HepG2 (cell line): ENCODE data around the gene ARHGAP15. TPM values are rescaled to one million over a fixed set of nuclear protein-coding genes. Genes with fewer than 3 reads are reported as not detected.

Experiments
- ATAC-seq: fragments of 200-7000 bp; cut with Tn5 transposase; 3 replicates; pipeline ENCODE4 v1.9.1; 2020; ENCODE audit warnings: mild to moderate bottlenecking, moderate library complexity
- BruUV-seq: library from RNA; stranded (reverse); fragments of 400-500 nt; replicated peaks from 2 replicates; lab custom pipeline; 2021; lab: Mats Ljungman, UMichigan
- CTCF ChIA-PET: fragments of 300-600 bp; formaldehyde crosslinking; extraction: SDS; loops from one replicate; lab custom pipeline; 2021; ENCODE audit warnings: low total read pairs, inconsistent platforms, low intra/inter-chr PET ratio; lab: Yijun Ruan, JAX
- POLR2A ChIA-PET: fragments of 350-600 bp; sonication (Branson Sonifier 250); formaldehyde crosslinking; loops from one replicate; lab custom pipeline; 2020; ENCODE audit warnings: antibody characterized with exemption, inconsistent platforms; lab: Yijun Ruan, JAX
- DNase-seq: peaks from one replicate; pipeline ENCODE4 v3.0.0-alpha.2; 2015; ENCODE audit warnings: low spot score
- FAIRE-seq: peaks from 3 replicates; lab custom pipeline; 2011; peaks lifted over from hg19 to GRCh38; lab: Jason Lieb, UNC
- H2AFZ ChIP-seq: one replicate; pipeline ENCODE4 v1.6.1; 2011; ENCODE audit warnings: low read length, inconsistent platforms
- H3K27ac ChIP-seq: fragments of 300-600 bp; 3 replicates; pipeline ENCODE4 v1.8.0; 2011; ENCODE audit warnings: mixed run types, mild to moderate bottlenecking, mixed read lengths, low read length, inconsistent platforms; ENCODE audit not compliant: insufficient read depth; ENCODE audit errors: extremely low read length
- H3K27me3 ChIP-seq, 2 experiments: fragments of 200-600 bp in 1 of 2; 2 replicates in 1 of 2; 3 replicates in 1 of 2; pipeline versions ENCODE4 v1.6.0 to v1.8.0; 2011; ENCODE audit warnings: low read length in 2 of 2, mild to moderate bottlenecking in 2 of 2, moderate library complexity in 2 of 2, inconsistent platforms in 1 of 2; ENCODE audit not compliant: insufficient read depth in 2 of 2, control insufficient read depth in 1 of 2
- H3K36me3 ChIP-seq, 2 experiments: fragments of 200-600 bp in 1 of 2; replicated peaks in 1 of 2; 2 replicates in 1 of 2; 3 replicates in 1 of 2; pipeline versions ENCODE4 v1.5.1 to v1.8.0; 2011; ENCODE audit warnings: low read length in 2 of 2, inconsistent platforms in 1 of 2; ENCODE audit not compliant: insufficient read depth in 2 of 2, control insufficient read depth in 1 of 2
- H3K4me1 ChIP-seq: 2 replicates; pipeline ENCODE4 v1.5.1; 2012; ENCODE audit warnings: low read length, inconsistent platforms; ENCODE audit not compliant: insufficient read depth
- H3K4me2 ChIP-seq: 2 replicates; pipeline ENCODE4 v1.6.0; 2011; ENCODE audit warnings: low read depth, low read length, inconsistent platforms
- H3K4me3 ChIP-seq, 3 experiments: fragments of 200-600 bp in 1 of 3; sonication (generic), shearing (Covaris generic) in 1 of 3; replicated peaks in 1 of 3; 2 replicates each; pipeline ENCODE4 v1.5.1; 2011 to 2016; ENCODE audit warnings: low read length in 3 of 3, inconsistent platforms in 2 of 3, low read depth in 2 of 3, mild to moderate bottlenecking in 2 of 3, control low read depth in 1 of 3, mixed read lengths in 1 of 3; ENCODE audit not compliant: insufficient read depth in 1 of 3
- H3K79me2 ChIP-seq: one replicate; pipeline ENCODE4 v1.6.1; 2011; ENCODE audit warnings: low read length, inconsistent platforms; ENCODE audit not compliant: insufficient read depth
- H3K9ac ChIP-seq: 2 replicates; pipeline ENCODE4 v1.6.0; 2011; ENCODE audit warnings: mild to moderate bottlenecking, low read depth, low read length, inconsistent platforms; ENCODE audit not compliant: insufficient read depth
- H3K9me3 ChIP-seq: 2 replicates; pipeline ENCODE4 v1.5.1; 2012; ENCODE audit warnings: mild to moderate bottlenecking, low read length
- H4K20me1 ChIP-seq: 2 replicates; pipeline ENCODE4 v1.6.0; 2011; ENCODE audit warnings: inconsistent platforms, mild to moderate bottlenecking, low read length, moderate library complexity; ENCODE audit not compliant: insufficient read depth
- ATAD3A ChIP-seq: sonication (generic); formaldehyde crosslinking; IDR thresholded peaks from 2 replicates; pipeline ENCODE4 v1.4.0; 2020; ENCODE audit warnings: missing genetic modification reagents
- HMG20A ChIP-seq: IDR thresholded peaks from 2 replicates; pipeline ENCODE4 v1.6.1; 2016; ENCODE audit warnings: borderline replicate concordance
- MATR3 ChIP-seq: sonication (generic); formaldehyde crosslinking; IDR thresholded peaks from 2 replicates; pipeline ENCODE4 v1.4.0; 2020; ENCODE audit warnings: missing genetic modification reagents
- SALL1 ChIP-seq: sonication (generic); formaldehyde crosslinking; IDR thresholded peaks from 2 replicates; pipeline ENCODE4 v1.8.0; 2022; ENCODE audit warnings: mild to moderate bottlenecking, missing genetic modification reagents
- SPEN ChIP-seq: sonication (generic); formaldehyde crosslinking; IDR thresholded peaks from 2 replicates; pipeline ENCODE4 v1.5.1; 2020; ENCODE audit warnings: low read depth, mild to moderate bottlenecking, missing genetic modification reagents
- THAP9 ChIP-seq: sonication (generic); formaldehyde crosslinking; IDR thresholded peaks from 2 replicates; pipeline ENCODE4; 2020; ENCODE audit warnings: missing genetic modification reagents, mild to moderate bottlenecking, borderline replicate concordance
- UBTF ChIP-seq: sonication (generic); formaldehyde crosslinking; IDR thresholded peaks from 2 replicates; pipeline ENCODE4 v1.4.0; 2020; ENCODE audit warnings: mild to moderate bottlenecking, missing genetic modification reagents
- ZBTB4 ChIP-seq: sonication (generic); formaldehyde crosslinking; IDR thresholded peaks from 2 replicates; pipeline ENCODE4 v1.4.0; 2020; ENCODE audit warnings: missing genetic modification reagents, mild to moderate bottlenecking, borderline replicate concordance
- ZMYM4 ChIP-seq: sonication (generic); formaldehyde crosslinking; IDR thresholded peaks from 2 replicates; pipeline ENCODE4 v1.8.1; 2023; ENCODE audit warnings: mild to moderate bottlenecking, missing genetic modification reagents
- ZNF234 ChIP-seq: sonication (generic); formaldehyde crosslinking; conservative IDR thresholded peaks from 2 replicates; pipeline ENCODE4 v1.5.1; 2020; ENCODE audit warnings: mild to moderate bottlenecking, missing genetic modification reagents
- ZNF556 ChIP-seq: sonication (generic); formaldehyde crosslinking; IDR thresholded peaks from 2 replicates; pipeline ENCODE4 v1.4.0; 2020; ENCODE audit warnings: mild to moderate bottlenecking, missing genetic modification reagents, borderline replicate concordance
- ZNF724P ChIP-seq: sonication (generic); formaldehyde crosslinking; IDR thresholded peaks from 2 replicates; pipeline ENCODE4 v1.8.0; 2022; ENCODE audit warnings: missing genetic modification reagents, borderline replicate concordance
- ZNF740 ChIP-seq: sonication (generic); formaldehyde crosslinking; IDR thresholded peaks from 2 replicates; pipeline ENCODE4 v1.4.0; 2020; ENCODE audit warnings: missing genetic modification reagents
- ZNF777 ChIP-seq: sonication (generic); formaldehyde crosslinking; IDR thresholded peaks from 2 replicates; pipeline ENCODE4 v1.4.0; 2020; ENCODE audit warnings: missing genetic modification reagents
- ZNF83 ChIP-seq: sonication (generic); formaldehyde crosslinking; IDR thresholded peaks from 2 replicates; pipeline ENCODE4 v1.4.0; 2020; ENCODE audit warnings: missing genetic modification reagents, mild to moderate bottlenecking, borderline replicate concordance
- WGBS: methylation state at CpG from one replicate; pipeline ENCODE4 v1.1.6; 2017; ENCODE audit warnings: low lambda C conversion rate; 5-methylcytosine and 5-hydroxymethylcytosine counted together
- in situ Hi-C: cut with HindIII; loops from 2 replicates; pipeline ENCODE4 v1.10.0; 2017; ENCODE audit warnings: low pct_unique_long_range_greater_than_20kb; ENCODE audit not compliant: extremely low pct_ligation_motif_present
- intact Hi-C: fragments of 100-400 bp; cut with micrococcal nuclease; formaldehyde crosslinking; loops from one replicate; pipeline ENCODE4 v1.10.0; 2022; ENCODE audit not compliant: unreplicated experiment
- polyA plus RNA-seq, 8 experiments: library from polyadenylated mRNA; depleted of rRNA in 3 of 8; stranded (reverse) in 7 of 8; unstranded in 1 of 8; fragments of >200 nt; fragmentation: Illumina TruSeq in 4 of 8; extraction: Trizol in 4 of 8; gene quantifications; 2 replicates each; pipeline versions ENCODE4 v1.2.1 to v1.2.3, GENCODE V29; 2011 to 2016; ENCODE audit warnings: low read depth in 4 of 8, missing spikeins in 1 of 8, mixed read lengths in 1 of 8; ENCODE audit not compliant: insufficient read depth in 1 of 8
- total RNA-seq, 5 experiments: library from RNA; depleted of rRNA; stranded (reverse); fragments of >200 nt; fragmentation: Illumina TruSeq; extraction: Trizol; gene quantifications; 2 replicates each; pipeline ENCODE4 v1.2.3, GENCODE V29; 2016; ENCODE audit warnings: low read depth in 1 of 5

The ARHGAP15 gene
- total and polyA plus RNA-seq, 2 of the 13 experiments (the other 11 are each of a cell fraction or from before 2014, with no cell fraction given), result 0.04 TPM; not detected in 1

- no peak overlapping the region for H3K27ac ChIP-seq
- ChIA-PET CTCF (no interaction called here), POLR2A (no interaction called here)
- H3K79me2 ChIP-seq, result no peaks in the 10 kb centered on the region
- no peak overlapping the region for H3K4me2 ChIP-seq
- intact Hi-C loops, result no loop called here
- in situ Hi-C loops, result no loop called here
- H2AFZ ChIP-seq, result no peak overlapping the region
- H3K4me1 ChIP-seq, result no peaks in the 10 kb centered on the region
- 8% methylated on average over 6 of the region's 6 CpGs for WGBS
- ATAC-seq (no peak), FAIRE-seq (no peak), DNase-seq (no peak)
- no peak overlapping the region for H3K4me3 ChIP-seq
- BruUV-seq, result no TSS peak
- no peaks in the 10 kb centered on the region for H4K20me1 ChIP-seq
- H3K36me3 ChIP-seq, result no peaks in the 10 kb centered on the region
- H3K9me3 ChIP-seq, result no peaks in the 10 kb centered on the region
- H3K27me3 ChIP-seq, result no peaks in the 10 kb centered on the region
- no peak overlapping the region for H3K9ac ChIP-seq
- TF ChIP-seq ZNF724P (no peak), SPEN (no peak), SALL1 (CRISPR knock-in tag) (no peak), ATAD3A (CRISPR knock-in tag) (no peak), ZBTB4 (CRISPR knock-in tag) (no peak), UBTF (no peak), MATR3 (no peak), ZNF777 (CRISPR knock-in tag) (no peak), ZMYM4 (no peak), ZNF234 (no peak), HMG20A (CRISPR knock-in tag) (no peak), ZNF556 (CRISPR knock-in tag) (no peak), ZNF740 (no peak), THAP9 (CRISPR knock-in tag) (no peak), ZNF83 (CRISPR knock-in tag) (no peak)
Observed at GRCh38 chr2:143355870-143356269, 226.7 kb downstream of the ARHGAP15 start.
